HG03159 (cell line): ENCODE results near the gene CASP3.
"Not testable (repeated sequence)": the region's sequence is repeated elsewhere in the genome, so short reads cannot be mapped to it uniquely, and the experiment has no call there.

Experiments
- ATAC-seq: cut with Tn5 transposase; IDR thresholded peaks from one replicate; pipeline ENCODE4 v1.9.1; 2021; ENCODE audit warnings: mild to moderate bottlenecking, moderate library complexity; ENCODE audit not compliant: unreplicated experiment

CASP3 gene

GRCh38 chr4:184598753-184599491 lies 50.3 kb downstream of the CASP3 start:
- ATAC-seq: no peak

- ATAC-seq: no peak
Observed at GRCh38 chr4:184596617-184597185, 52.5 kb downstream of the CASP3 start.

- ATAC-seq: no peak
Observed at GRCh38 chr4:184596044-184596616, 53.1 kb downstream of the CASP3 start.

- ATAC-seq: no peak
Observed at GRCh38 chr4:184595430-184595829, 53.8 kb downstream of the CASP3 start.

GRCh38 chr4:184593461-184593860 lies 55.8 kb downstream of the CASP3 start:
- no peak for ATAC-seq

- ATAC-seq: not testable (repeated sequence)
Observed at GRCh38 chr4:184591747-184592270, 57.4 kb downstream of the CASP3 start.

- no peak for ATAC-seq
Observed at GRCh38 chr4:184591070-184591677, 58.1 kb downstream of the CASP3 start.

GRCh38 chr4:184590196-184590595 lies 59.1 kb downstream of the CASP3 start:
- no peak for ATAC-seq

GRCh38 chr4:184588893-184589292 lies 60.4 kb downstream of the CASP3 start:
- ATAC-seq: no peak

- no peak for ATAC-seq
Observed at GRCh38 chr4:184587701-184588100, 61.5 kb downstream of the CASP3 start.

- no peak for ATAC-seq
Observed at GRCh38 chr4:184587221-184587620, 62.0 kb downstream of the CASP3 start.

- ATAC-seq: peak; percentile 50
Observed at GRCh38 chr4:184583738-184584502, 65.3 kb downstream of the CASP3 start.
